ENCODE results near the gene CHMP4A.

GRCh38 chr14:24207625-24208024 is 5.7 kb downstream of the CHMP4A start:
- TF ChIP-seq POLR2A (IDR thresholded peaks at IDR 0.05), result no peak
- TF ChIP-seq, protein P1, sequence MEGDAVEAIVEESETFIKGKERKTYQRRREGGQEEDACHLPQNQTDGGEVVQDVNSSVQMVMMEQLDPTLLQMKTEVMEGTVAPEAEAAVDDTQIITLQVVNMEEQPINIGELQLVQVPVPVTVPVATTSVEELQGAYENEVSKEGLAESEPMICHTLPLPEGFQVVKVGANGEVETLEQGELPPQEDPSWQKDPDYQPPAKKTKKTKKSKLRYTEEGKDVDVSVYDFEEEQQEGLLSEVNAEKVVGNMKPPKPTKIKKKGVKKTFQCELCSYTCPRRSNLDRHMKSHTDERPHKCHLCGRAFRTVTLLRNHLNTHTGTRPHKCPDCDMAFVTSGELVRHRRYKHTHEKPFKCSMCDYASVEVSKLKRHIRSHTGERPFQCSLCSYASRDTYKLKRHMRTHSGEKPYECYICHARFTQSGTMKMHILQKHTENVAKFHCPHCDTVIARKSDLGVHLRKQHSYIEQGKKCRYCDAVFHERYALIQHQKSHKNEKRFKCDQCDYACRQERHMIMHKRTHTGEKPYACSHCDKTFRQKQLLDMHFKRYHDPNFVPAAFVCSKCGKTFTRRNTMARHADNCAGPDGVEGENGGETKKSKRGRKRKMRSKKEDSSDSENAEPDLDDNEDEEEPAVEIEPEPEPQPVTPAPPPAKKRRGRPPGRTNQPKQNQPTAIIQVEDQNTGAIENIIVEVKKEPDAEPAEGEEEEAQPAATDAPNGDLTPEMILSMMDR (IDR thresholded peaks at IDR 0.05), result no peak
- TF ChIP-seq POLR2AphosphoS5 (IDR thresholded peaks at IDR 0.05), result no peak

Measured in prostate gland (tissue), 2 donors.